ENCODE measurements around the gene EPHB2. TPM values are rescaled to one million over a fixed set of nuclear protein-coding genes. Genes with fewer than 3 reads are reported as not detected.

Gene EPHB2
- total and polyA plus RNA-seq, 2 of the 8 experiments (the other 6 are each of a cell fraction or from before 2014, with no cell fraction given), result 15.8 to 17.2 TPM

DNA sequence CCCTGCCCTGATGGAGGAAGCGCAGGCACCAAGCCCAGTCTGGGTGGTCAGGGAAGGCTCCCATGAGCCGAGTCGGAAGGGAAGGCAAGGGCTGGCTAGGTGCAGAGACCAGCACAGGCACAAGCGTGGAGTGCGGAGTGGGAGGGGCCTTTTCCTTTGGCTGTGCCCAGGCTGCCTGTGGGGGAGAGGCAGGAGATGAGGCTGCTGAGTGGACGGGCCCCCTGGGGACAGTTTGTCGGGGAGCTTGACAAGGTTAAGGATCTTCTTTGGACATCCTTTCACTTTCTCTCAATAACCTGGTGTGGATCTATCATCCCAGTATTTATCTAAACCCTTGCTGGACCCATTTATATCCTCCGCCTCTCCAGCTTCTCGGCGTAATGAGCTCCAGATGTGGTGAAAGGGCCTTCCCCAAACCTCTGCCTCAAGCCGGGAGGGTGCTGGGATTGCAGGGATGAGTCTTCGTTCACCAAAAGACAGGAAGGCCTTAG, 42.9 kb downstream of the EPHB2 start:
- Histone ChIP-seq H3K56ac (replicated peaks; ENCODE audit: insufficient read length, low read depth, low read length) (no peak overlapping the region), H3K27me3 (replicated peaks in 1 of 4; ENCODE audit: control insufficient read depth in 3 of 4, extremely low read depth in 1 of 4, insufficient read depth in 3 of 4, low read length in 3 of 4) (no peaks in the 10 kb centered on the region), H4K20me1 (replicated peaks in 1 of 2; ENCODE audit: control insufficient read depth in 1 of 2, insufficient read depth in 2 of 2, low read length in 2 of 2) (no peaks in the 10 kb centered on the region), H4K8ac (ENCODE audit: extremely low read depth, insufficient read depth, low read length) (no peak overlapping the region), H4K5ac (ENCODE audit: insufficient read length, low read depth, low read length) (no peak overlapping the region), H3K36me3 (ENCODE audit: control insufficient read depth in 2 of 4, insufficient read depth in 4 of 4, low read length in 3 of 4) (no peaks in the 10 kb centered on the region), H3K23me2 (ENCODE audit: low read depth, low read length) (no peaks in the 10 kb centered on the region), H3K27ac (ENCODE audit: low read depth, low read length) (no peak overlapping the region), H4K91ac (replicated peaks; ENCODE audit: insufficient read length, low read length) (no peak overlapping the region), H2BK120ac (replicated peaks; ENCODE audit: low read depth, low read length) (no peak overlapping the region), H2BK12ac (ENCODE audit: low read depth, low read length) (no peak overlapping the region), H2BK5ac (ENCODE audit: low read depth, low read length) (no peak overlapping the region), H3K9me3 (ENCODE audit: insufficient read depth in 2 of 2, low read depth in 1 of 2, low read length in 1 of 2) (no peaks in the 10 kb centered on the region), H3K79me1 (ENCODE audit: low read depth, low read length) (no peaks in the 10 kb centered on the region), H3K79me2 (ENCODE audit: control insufficient read depth in 1 of 2, insufficient read depth in 2 of 2, low read length in 2 of 2) (no peaks in the 10 kb centered on the region), H3K9ac (replicated peaks in 1 of 4; ENCODE audit: extremely low read depth in 1 of 4, low read depth in 3 of 4, low read length in 3 of 4) (no peak overlapping the region), H3K18ac (ENCODE audit: extremely low read depth, low read length) (no peak overlapping the region), H3K4me2 (ENCODE audit: insufficient read depth in 1 of 2, low read depth in 2 of 2, low read length in 2 of 2) (no peak overlapping the region), H3K4me3 (ENCODE audit: extremely low read depth in 1 of 4, insufficient read depth in 2 of 4, low read depth in 3 of 4, low read length in 4 of 4) (no peak overlapping the region), H2BK15ac (ENCODE audit: low read length) (no peak overlapping the region), H2AK5ac (ENCODE audit: low read depth, low read length) (no peak overlapping the region), H3K23ac (ENCODE audit: insufficient read length) (no peak overlapping the region), H2BK20ac (ENCODE audit: low read length) (no peak overlapping the region), H3K4ac (replicated peaks; ENCODE audit: insufficient read length, low read depth, low read length) (no peak overlapping the region), H2AFZ (ENCODE audit: low read length) (no peak overlapping the region), H3K14ac (ENCODE audit: insufficient read length) (no peak overlapping the region), H3K4me1 (replicated peaks in 1 of 4; ENCODE audit: control insufficient read depth in 3 of 4, insufficient read depth in 4 of 4, low read length in 3 of 4) (peaks cover 0 to 5% (median 1%) of the 10 kb centered on the region in 4 experiments; a peak in 2 of 7 replicates)
- TF ChIP-seq SP1 (IDR thresholded peaks at IDR 0.05; ENCODE audit: low read depth, low read length) (no peak), CBX5 (IDR thresholded peaks at IDR 0.05; ENCODE audit: low read depth, low read length) (no peak), SAP30 (IDR thresholded peaks at IDR 0.05; ENCODE audit: insufficient read depth, insufficient replicate concordance, low read length) (no peak), NRF1 (IDR thresholded peaks at IDR 0.05; ENCODE audit: low read depth, low read length) (no peak), BACH1 (IDR thresholded peaks at IDR 0.05; ENCODE audit: low read length) (no peak), CHD2 (IDR thresholded peaks at IDR 0.05; ENCODE audit: low read length) (no peak), CTBP2 (IDR thresholded peaks at IDR 0.05; ENCODE audit: borderline replicate concordance, insufficient read depth, insufficient read length, low read length) (no peak), CHD1 (IDR thresholded peaks at IDR 0.05; ENCODE audit: low read depth, low read length) (no peak)
- FAIRE-seq, result no peak
- no peak for DNase-seq (ENCODE audit: low read depth in 1 of 2, low spot score in 2 of 2)
- ChIA-PET POLR2A (ENCODE audit: partially characterized antibody) (interaction anchor here (1.0 kb wide), 1 partner anchor 137 kb away, joined by 5 read pairs; no protein-coding TSS in a partner anchor), CTCF (ENCODE audit: partially characterized antibody) (interaction anchor here (0.7 to 1.3 kb wide), 5 partner anchors 12 to 111 kb away, joined by 3 read pairs; no protein-coding TSS in a partner anchor)
- 83% methylated on average over 12 of the region's 12 CpGs; no CpG with 5 or more reads in 1 of the 2 experiments for WGBS, 2 experiments (ENCODE audit: extremely low coverage in 1 of 2, insufficient coverage in 1 of 2, insufficient read length in 1 of 2, insufficient replicate concordance in 2 of 2, low coverage in 1 of 2, low lambda C conversion rate in 2 of 2, missing lambda C conversion rate in 1 of 2)
